Measurements from ENCODE around the gene CYB561D1.

CYB561D1 gene

DNA sequence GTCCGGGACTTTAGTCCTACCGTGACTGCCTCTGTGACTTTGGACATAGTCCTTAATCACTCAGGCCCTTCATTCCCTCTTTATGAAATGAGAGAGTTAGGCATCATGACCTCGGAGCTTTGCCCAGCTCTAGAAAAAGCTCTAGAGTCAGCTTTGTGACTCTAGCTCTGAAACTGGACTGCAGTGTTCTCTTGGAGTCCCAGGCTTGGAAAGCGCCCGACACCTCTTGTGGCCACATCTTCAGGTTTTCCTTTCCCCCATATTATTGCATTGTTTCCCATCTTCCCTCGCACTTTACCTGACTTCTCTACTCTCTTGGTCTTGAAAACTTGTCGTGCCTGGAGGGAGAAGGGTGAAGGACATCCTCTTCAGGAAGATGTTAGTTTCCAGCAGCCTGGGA, 28.1 kb downstream of the CYB561D1 start:
- CTCF ChIA-PET, result interaction anchor here (0.6 to 3.7 kb wide), 3 partner anchors 11 to 31 kb away, joined by 3 to 32 read pairs (median 7); no protein-coding TSS in a partner anchor
- Histone ChIP-seq H3K4me3 (ENCODE audit: low read depth, low read length) (no peak overlapping the region), H3K4me1 (ENCODE audit: control insufficient read depth, insufficient read depth, low read length) (no peaks in the 10 kb centered on the region), H3K27ac (ENCODE audit: extremely low read depth, low read depth, low read length) (no peak overlapping the region), H3K36me3 (ENCODE audit: control insufficient read depth in 2 of 2, insufficient read depth in 1 of 2, low read length in 2 of 2) (no peaks in the 10 kb centered on the region), H3K9me3 (ENCODE audit: control insufficient read depth, insufficient read depth, low read depth, low read length) (no peaks in the 10 kb centered on the region)
- TF ChIP-seq INSM2 (tag by site-specific recombination; IDR thresholded peaks at IDR 0.05), result no peak
- TF ChIP-seq ZNF660 (tag by site-specific recombination; IDR thresholded peaks at IDR 0.05), result no peak
- no peak for TF ChIP-seq ZBTB8A (tag by site-specific recombination; IDR thresholded peaks at IDR 0.05)
- no peak for TF ChIP-seq ZBTB20 (tag by site-specific recombination; IDR thresholded peaks at IDR 0.05)
- TF ChIP-seq YY2 (tag by site-specific recombination; IDR thresholded peaks at IDR 0.05), result no peak
- no peak for TF ChIP-seq ZNF175 (tag by site-specific recombination; IDR thresholded peaks at IDR 0.05)
- TF ChIP-seq ZNF350 (tag by site-specific recombination; IDR thresholded peaks at IDR 0.05), result no peak
- no peak for TF ChIP-seq ZNF558 (tag by site-specific recombination; IDR thresholded peaks at IDR 0.05)
- TF ChIP-seq ZNF324 (tag by site-specific recombination; IDR thresholded peaks at IDR 0.05), result no peak
- TF ChIP-seq ZNF248 (tag by site-specific recombination; IDR thresholded peaks at IDR 0.05), result no peak
- TF ChIP-seq ZFP69B (tag by site-specific recombination; IDR thresholded peaks at IDR 0.05), result no peak
- TF ChIP-seq PRDM6 (tag by site-specific recombination; IDR thresholded peaks at IDR 0.05), result no peak
- no peak for TF ChIP-seq ZNF692 (tag by site-specific recombination; IDR thresholded peaks at IDR 0.05)
- no peak for TF ChIP-seq ZNF24 (tag by site-specific recombination; IDR thresholded peaks at IDR 0.05)
- TF ChIP-seq ZNF560 (tag by site-specific recombination; IDR thresholded peaks at IDR 0.05; ENCODE audit: borderline replicate concordance), result no peak
- POLR2A ChIA-PET, result no interaction called here

GRCh38 chr1:109523706-109524105, 29.8 kb downstream of the CYB561D1 start:
- no peaks in the 10 kb centered on the region for H3K36me3 ChIP-seq (ENCODE audit: control insufficient read depth in 2 of 2, insufficient read depth in 1 of 2, low read length in 2 of 2)
- no peaks in the 10 kb centered on the region for H3K9me3 ChIP-seq (ENCODE audit: control insufficient read depth, insufficient read depth, low read depth, low read length)
- CTCF ChIA-PET, result interaction anchor here (3.7 to 20.8 kb wide), 2 partner anchors 9 to 21 kb away, joined by 32 to 1152 read pairs; partner anchors contain the start of genes AMIGO1 and CYB561D1
- no peak overlapping the region for H3K4me3 ChIP-seq (ENCODE audit: low read depth, low read length)
- POLR2A ChIA-PET, result no interaction called here
- H3K27ac ChIP-seq (ENCODE audit: extremely low read depth, low read depth, low read length), result no peak overlapping the region
- no peaks in the 10 kb centered on the region for H3K4me1 ChIP-seq (ENCODE audit: control insufficient read depth, insufficient read depth, low read length)
- TF ChIP-seq ZFP69B (tag by site-specific recombination; IDR thresholded peaks at IDR 0.05), result no peak
- no peak for TF ChIP-seq ZNF155 (tag by site-specific recombination; IDR thresholded peaks at IDR 0.05)
- TF ChIP-seq ZNF561 (tag by site-specific recombination; IDR thresholded peaks at IDR 0.05; ENCODE audit: borderline replicate concordance), result no peak
- TF ChIP-seq, protein P1, sequence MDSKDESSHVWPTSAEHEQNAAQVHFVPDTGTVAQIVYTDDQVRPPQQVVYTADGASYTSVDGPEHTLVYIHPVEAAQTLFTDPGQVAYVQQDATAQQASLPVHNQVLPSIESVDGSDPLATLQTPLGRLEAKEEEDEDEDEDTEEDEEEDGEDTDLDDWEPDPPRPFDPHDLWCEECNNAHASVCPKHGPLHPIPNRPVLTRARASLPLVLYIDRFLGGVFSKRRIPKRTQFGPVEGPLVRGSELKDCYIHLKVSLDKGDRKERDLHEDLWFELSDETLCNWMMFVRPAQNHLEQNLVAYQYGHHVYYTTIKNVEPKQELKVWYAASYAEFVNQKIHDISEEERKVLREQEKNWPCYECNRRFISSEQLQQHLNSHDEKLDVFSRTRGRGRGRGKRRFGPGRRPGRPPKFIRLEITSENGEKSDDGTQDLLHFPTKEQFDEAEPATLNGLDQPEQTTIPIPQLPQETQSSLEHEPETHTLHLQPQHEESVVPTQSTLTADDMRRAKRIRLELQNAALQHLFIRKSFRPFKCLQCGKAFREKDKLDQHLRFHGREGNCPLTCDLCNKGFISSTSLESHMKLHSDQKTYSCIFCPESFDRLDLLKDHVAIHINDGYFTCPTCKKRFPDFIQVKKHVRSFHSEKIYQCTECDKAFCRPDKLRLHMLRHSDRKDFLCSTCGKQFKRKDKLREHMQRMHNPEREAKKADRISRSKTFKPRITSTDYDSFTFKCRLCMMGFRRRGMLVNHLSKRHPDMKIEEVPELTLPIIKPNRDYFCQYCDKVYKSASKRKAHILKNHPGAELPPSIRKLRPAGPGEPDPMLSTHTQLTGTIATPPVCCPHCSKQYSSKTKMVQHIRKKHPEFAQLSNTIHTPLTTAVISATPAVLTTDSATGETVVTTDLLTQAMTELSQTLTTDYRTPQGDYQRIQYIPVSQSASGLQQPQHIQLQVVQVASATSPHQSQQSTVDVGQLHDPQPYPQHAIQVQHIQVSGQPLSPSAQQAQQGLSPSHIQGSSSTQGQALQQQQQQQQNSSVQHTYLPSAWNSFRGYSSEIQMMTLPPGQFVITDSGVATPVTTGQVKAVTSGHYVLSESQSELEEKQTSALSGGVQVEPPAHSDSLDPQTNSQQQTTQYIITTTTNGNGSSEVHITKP (tag by site-specific recombination; IDR thresholded peaks at IDR 0.05), result no peak
- TF ChIP-seq, protein P2, sequence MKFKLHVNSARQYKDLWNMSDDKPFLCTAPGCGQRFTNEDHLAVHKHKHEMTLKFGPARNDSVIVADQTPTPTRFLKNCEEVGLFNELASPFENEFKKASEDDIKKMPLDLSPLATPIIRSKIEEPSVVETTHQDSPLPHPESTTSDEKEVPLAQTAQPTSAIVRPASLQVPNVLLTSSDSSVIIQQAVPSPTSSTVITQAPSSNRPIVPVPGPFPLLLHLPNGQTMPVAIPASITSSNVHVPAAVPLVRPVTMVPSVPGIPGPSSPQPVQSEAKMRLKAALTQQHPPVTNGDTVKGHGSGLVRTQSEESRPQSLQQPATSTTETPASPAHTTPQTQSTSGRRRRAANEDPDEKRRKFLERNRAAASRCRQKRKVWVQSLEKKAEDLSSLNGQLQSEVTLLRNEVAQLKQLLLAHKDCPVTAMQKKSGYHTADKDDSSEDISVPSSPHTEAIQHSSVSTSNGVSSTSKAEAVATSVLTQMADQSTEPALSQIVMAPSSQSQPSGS (tag by site-specific recombination; IDR thresholded peaks at IDR 0.05; ENCODE audit: low read depth), result no peak
- TF ChIP-seq ZNF544 (tag by site-specific recombination; IDR thresholded peaks at IDR 0.05), result no peak
- TF ChIP-seq ZNF701 (tag by site-specific recombination; IDR thresholded peaks at IDR 0.05), result no peak
- no peak for TF ChIP-seq ZNF23 (tag by site-specific recombination; IDR thresholded peaks at IDR 0.05; ENCODE audit: borderline replicate concordance)
- TF ChIP-seq WT1 (tag by site-specific recombination; IDR thresholded peaks at IDR 0.05), result no peak
- no peak for TF ChIP-seq INSM2 (tag by site-specific recombination; IDR thresholded peaks at IDR 0.05)
- no peak for TF ChIP-seq ZNF623 (tag by site-specific recombination; IDR thresholded peaks at IDR 0.05)
- TF ChIP-seq REPIN1 (tag by site-specific recombination; IDR thresholded peaks at IDR 0.05; ENCODE audit: low read depth), result no peak

All from HEK293 (cell line).